Measurements from ENCODE around the gene CLP1.
A peak's percentile ranks its signal among the peaks of the same experiment; 100 is the strongest.

The CLP1 gene

DNA sequence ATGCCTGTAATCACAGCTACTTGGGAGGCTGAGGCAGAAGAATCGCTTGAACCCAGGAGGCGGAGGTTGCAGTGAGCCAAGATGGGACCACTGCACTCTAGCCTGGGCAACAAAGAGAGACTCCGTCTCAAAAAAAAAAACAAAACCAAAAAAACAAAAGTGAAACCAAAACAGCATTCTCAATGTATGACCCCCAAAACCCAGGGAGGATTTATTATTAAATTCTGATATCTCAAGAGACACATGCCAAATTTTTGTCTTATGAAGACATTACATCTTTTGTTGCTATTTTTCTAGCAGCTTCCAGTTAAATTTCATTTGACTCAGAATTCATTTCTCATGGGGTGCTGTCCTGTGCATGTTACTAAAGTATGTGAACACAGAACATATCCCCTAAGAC is 4.9 kb upstream of the CLP1 start:
- no peak for DNase-seq (ENCODE audit: insufficient read length, low spot score)
- FAIRE-seq, result no peak
- TF ChIP-seq POU2F2 (IDR thresholded peaks at IDR 0.05; ENCODE audit: low read depth, low read length) (no peak), POLR2AphosphoS5 (IDR thresholded peaks at IDR 0.05; ENCODE audit: low read depth, low read length) (no peak), SPI1 (IDR thresholded peaks at IDR 0.05; ENCODE audit: low read depth, low read length) (no peak), PAX5 (IDR thresholded peaks at IDR 0.05; ENCODE audit: insufficient read depth, low read length, severe bottlenecking) (no peak), POLR2A (IDR thresholded peaks at IDR 0.05; ENCODE audit: low read depth, low read length) (no peak), TAF1 (IDR thresholded peaks at IDR 0.05; ENCODE audit: low read depth, low read length) (no peak)

DNA sequence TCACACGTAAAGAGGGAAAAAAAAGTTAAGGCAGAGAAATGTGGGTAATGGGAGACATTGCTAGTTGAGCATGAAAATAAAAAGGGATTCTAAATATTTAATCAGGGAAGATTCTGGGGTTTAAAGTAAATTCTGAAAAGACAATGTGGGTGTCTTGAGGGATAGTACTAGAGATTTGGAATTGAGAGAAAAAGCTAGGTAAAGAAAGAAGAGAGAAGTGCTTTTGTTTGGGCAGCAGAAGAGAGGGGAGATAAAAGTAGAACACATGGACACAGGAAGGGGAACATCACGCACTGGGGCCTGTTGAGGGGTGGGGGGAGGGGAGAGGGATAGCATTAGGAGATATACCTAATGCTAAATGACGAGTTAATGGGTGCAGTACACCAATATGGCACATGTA is 4.4 kb upstream of the CLP1 start:
- no peak for TF ChIP-seq SPI1 (IDR thresholded peaks at IDR 0.05; ENCODE audit: low read depth, low read length)
- TF ChIP-seq PAX5 (IDR thresholded peaks at IDR 0.05; ENCODE audit: insufficient read depth, low read length, severe bottlenecking), result no peak
- no peak for TF ChIP-seq POLR2AphosphoS5 (IDR thresholded peaks at IDR 0.05; ENCODE audit: low read depth, low read length)
- TF ChIP-seq TAF1 (IDR thresholded peaks at IDR 0.05; ENCODE audit: low read depth, low read length), result no peak
- TF ChIP-seq POLR2A (IDR thresholded peaks at IDR 0.05; ENCODE audit: low read depth, low read length), result no peak
- TF ChIP-seq POU2F2 (IDR thresholded peaks at IDR 0.05; ENCODE audit: low read depth, low read length), result no peak
- DNase-seq (ENCODE audit: insufficient read length, low spot score), result no peak
- FAIRE-seq, result no peak

- TF ChIP-seq POLR2AphosphoS5 (IDR thresholded peaks at IDR 0.05; ENCODE audit: low read depth, low read length) (no peak), PAX5 (IDR thresholded peaks at IDR 0.05; ENCODE audit: insufficient read depth, low read length, severe bottlenecking) (no peak), TAF1 (IDR thresholded peaks at IDR 0.05; ENCODE audit: low read depth, low read length) (no peak)
- DNase-seq (ENCODE audit: insufficient read length, low spot score), result no peak
- FAIRE-seq, result no peak
These were observed 723 bp upstream of the CLP1 start for GRCh38 chr11:57656885-57657193.

DNA sequence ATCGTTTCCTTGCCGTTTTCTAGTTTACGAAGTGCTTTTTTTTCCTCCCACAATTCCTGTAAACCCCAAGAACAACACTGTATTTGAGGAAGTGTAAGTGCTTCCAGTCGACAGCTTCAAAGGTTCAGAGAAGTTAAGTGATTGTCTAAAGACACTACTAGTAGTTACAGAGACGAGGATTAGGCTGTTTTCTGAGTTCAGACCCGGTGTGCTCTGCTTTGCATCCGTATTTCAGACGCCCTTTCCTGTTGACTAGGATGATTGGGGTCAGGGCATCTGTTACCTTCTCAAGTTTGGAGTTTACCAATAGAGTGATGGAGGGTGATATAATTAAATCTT is 430 bp downstream of the CLP1 start:
- TF ChIP-seq POU2F2 (IDR thresholded peaks at IDR 0.05; ENCODE audit: low read depth, low read length) (no peak), SPI1 (IDR thresholded peaks at IDR 0.05; ENCODE audit: low read depth, low read length) (peak; percentile 64)
- DNase-seq (ENCODE audit: insufficient read length, low spot score) (no peak), FAIRE-seq (no peak)

- TF ChIP-seq TAF1 (IDR thresholded peaks at IDR 0.05; ENCODE audit: low read depth, low read length) (no peak), POLR2AphosphoS5 (IDR thresholded peaks at IDR 0.05; ENCODE audit: low read depth, low read length) (no peak), POU2F2 (IDR thresholded peaks at IDR 0.05; ENCODE audit: low read depth, low read length) (no peak)
- FAIRE-seq (no peak), DNase-seq (ENCODE audit: insufficient read length, low spot score) (no peak)
These were observed 2.1 kb downstream of the CLP1 start for GRCh38 chr11:57659669-57660068.

DNA sequence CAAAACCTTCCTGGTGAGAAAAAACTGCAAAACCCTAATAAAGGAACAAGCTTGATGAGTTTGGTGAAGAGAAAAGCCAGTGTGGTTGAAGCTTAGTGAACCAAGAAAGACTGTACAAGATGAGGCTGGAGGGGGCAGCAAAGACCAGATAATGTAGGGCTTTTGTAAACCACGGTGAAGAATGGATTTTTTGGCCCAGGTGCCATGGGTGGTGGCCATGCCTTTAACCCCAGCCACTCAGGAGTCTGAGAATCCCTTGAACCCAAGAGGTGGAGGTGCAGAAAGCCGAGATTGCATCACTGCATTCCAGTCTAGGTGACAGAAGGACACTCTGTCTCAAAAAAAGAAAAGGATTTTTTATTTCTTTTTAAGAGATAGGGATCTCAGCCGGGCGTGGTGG is 5.3 kb downstream of the CLP1 start:
- DNase-seq (ENCODE audit: insufficient read length, low spot score), result no peak
- FAIRE-seq, result no peak
- TF ChIP-seq POLR2AphosphoS5 (IDR thresholded peaks at IDR 0.05; ENCODE audit: low read depth, low read length), result no peak
- no peak for TF ChIP-seq POU2F2 (IDR thresholded peaks at IDR 0.05; ENCODE audit: low read depth, low read length)
- TF ChIP-seq PAX5 (IDR thresholded peaks at IDR 0.05; ENCODE audit: insufficient read depth, low read length, severe bottlenecking), result no peak
- no peak for TF ChIP-seq SPI1 (IDR thresholded peaks at IDR 0.05; ENCODE audit: low read depth, low read length)
- TF ChIP-seq TAF1 (IDR thresholded peaks at IDR 0.05; ENCODE audit: low read depth, low read length), result no peak
- TF ChIP-seq POLR2A (IDR thresholded peaks at IDR 0.05; ENCODE audit: low read depth, low read length), result no peak

GRCh38 chr11:57663975-57664374 is 6.4 kb downstream of the CLP1 start:
- TF ChIP-seq POU2F2 (IDR thresholded peaks at IDR 0.05; ENCODE audit: low read depth, low read length), result no peak
- no peak for TF ChIP-seq SPI1 (IDR thresholded peaks at IDR 0.05; ENCODE audit: low read depth, low read length)
- TF ChIP-seq POLR2A (IDR thresholded peaks at IDR 0.05; ENCODE audit: low read depth, low read length), result no peak
- no peak for TF ChIP-seq POLR2AphosphoS5 (IDR thresholded peaks at IDR 0.05; ENCODE audit: low read depth, low read length)
- TF ChIP-seq PAX5 (IDR thresholded peaks at IDR 0.05; ENCODE audit: insufficient read depth, low read length, severe bottlenecking), result no peak
- no peak for TF ChIP-seq TAF1 (IDR thresholded peaks at IDR 0.05; ENCODE audit: low read depth, low read length)
- no peak for DNase-seq (ENCODE audit: insufficient read length, low spot score)
- no peak for FAIRE-seq

DNA sequence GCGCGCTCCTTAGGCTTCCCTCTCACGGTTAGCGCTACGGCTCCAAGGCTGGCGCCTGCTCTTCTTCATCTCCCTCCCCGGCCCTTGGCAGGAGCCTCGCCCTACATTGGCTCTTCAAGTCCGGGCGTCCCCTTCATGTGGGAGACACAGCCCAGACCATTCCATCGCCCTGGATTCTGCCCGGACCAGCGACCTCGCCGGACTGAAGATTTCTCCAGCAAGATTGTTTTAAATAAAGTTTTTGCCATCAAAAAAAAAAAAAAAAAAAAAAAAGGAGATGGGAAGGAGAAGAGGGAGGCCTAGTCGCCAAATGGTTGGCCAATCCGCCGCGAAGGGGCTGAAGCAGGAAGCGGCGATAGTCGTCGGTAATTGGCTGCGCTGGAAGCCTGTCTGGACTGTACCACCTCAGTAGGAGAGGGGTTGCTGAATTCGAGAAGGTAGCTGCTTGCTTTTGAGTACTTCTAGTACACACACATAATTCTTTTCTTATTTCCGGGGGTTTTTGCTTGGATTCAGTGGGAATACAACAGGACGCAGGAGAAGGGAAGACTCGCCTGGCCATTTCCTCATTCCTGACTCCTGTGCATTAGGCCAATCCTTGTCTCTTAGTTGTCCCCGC is 9.7 kb downstream of the CLP1 start:
- DNase-seq (ENCODE audit: insufficient read length, low spot score) (peak; percentile 82), FAIRE-seq (no peak)
- TF ChIP-seq SPI1 (IDR thresholded peaks at IDR 0.05; ENCODE audit: low read depth, low read length) (peak; percentile 76), POLR2AphosphoS5 (IDR thresholded peaks at IDR 0.05; ENCODE audit: low read depth, low read length) (no peak)

GRCh38 chr11:57667736-57668433 is 10.3 kb downstream of the CLP1 start, which contains the start of gene ZDHHC5:
TSS of gene ZDHHC5 (plus strand) at chr11:57668114. CDS start at chr11:57673091, 4,977 bp downstream.
- TF ChIP-seq SPI1 (IDR thresholded peaks at IDR 0.05; ENCODE audit: low read depth, low read length) (no peak), POLR2A (IDR thresholded peaks at IDR 0.05; ENCODE audit: low read depth, low read length) (peak; percentile 92), TAF1 (IDR thresholded peaks at IDR 0.05; ENCODE audit: low read depth, low read length) (peak; percentile 83), POLR2AphosphoS5 (IDR thresholded peaks at IDR 0.05; ENCODE audit: low read depth, low read length) (peak; percentile 73; the same call in 1 of the 2 replicates), POU2F2 (IDR thresholded peaks at IDR 0.05; ENCODE audit: low read depth, low read length) (peak; percentile 39; the same call in 1 of the 2 replicates), PAX5 (IDR thresholded peaks at IDR 0.05; ENCODE audit: insufficient read depth, low read length, severe bottlenecking) (peak; percentile 2)
- DNase-seq (ENCODE audit: insufficient read length, low spot score) (peak; percentile 95), FAIRE-seq (peak; percentile 99)

GRCh38 chr11:57668434-57668782 is 10.8 kb downstream of the CLP1 start:
- TF ChIP-seq POLR2AphosphoS5 (IDR thresholded peaks at IDR 0.05; ENCODE audit: low read depth, low read length) (no peak), PAX5 (IDR thresholded peaks at IDR 0.05; ENCODE audit: insufficient read depth, low read length, severe bottlenecking) (no peak)
- DNase-seq (ENCODE audit: insufficient read length, low spot score), result no peak

More at GRCh38 chr11:57668434-57668782, 10.8 kb downstream of the CLP1 start:
- FAIRE-seq, result peak; percentile 60

Data from GM12891 (cell line).